A673 (cell line): Measurements from ENCODE around the gene RGS7. TPM values are rescaled to one million over a fixed set of nuclear protein-coding genes. Genes with fewer than 3 reads are reported as not detected.

ENCODE experiments used
- BruUV-seq: library from RNA; stranded (reverse); fragments of 400-500 nt; replicated peaks from 2 replicates; lab custom pipeline; 2021; lab: Mats Ljungman, UMichigan
- CTCF ChIA-PET: fragments of 300-600 bp; sonication (Branson Sonifier 250); formaldehyde crosslinking; loops from one replicate; lab custom pipeline; 2022; ENCODE audit warnings: antibody characterized with exemption; lab: Charles Lee
- POLR2A ChIA-PET: fragments of 300-600 bp; sonication (Branson Sonifier 250); formaldehyde crosslinking; loops from one replicate; lab custom pipeline; 2022; ENCODE audit warnings: antibody characterized with exemption; ENCODE audit not compliant: low non-redundant PET; lab: Charles Lee
- DNase-seq: peaks from one replicate; pipeline ENCODE4 v3.0.0-alpha.2; 2015; ENCODE audit warnings: low spot score
- H3K27ac ChIP-seq: fragments of 200-600 bp; sonication (generic); 2 replicates; pipeline ENCODE4 v1.5.1; 2016; ENCODE audit warnings: mixed run types, low read depth, mild to moderate bottlenecking, mixed read lengths, antibody characterized with exemption, low read length; ENCODE audit not compliant: poor library complexity, severe bottlenecking
- H3K27me3 ChIP-seq: fragments of 200-600 bp; sonication (generic); replicated peaks from 2 replicates; pipeline ENCODE4 v1.6.1; 2017; ENCODE audit warnings: mixed run types, low read depth, mild to moderate bottlenecking, mixed read lengths, antibody characterized with exemption, low read length; ENCODE audit not compliant: insufficient read depth, poor library complexity
- H3K36me3 ChIP-seq: fragments of 200-600 bp; sonication (generic); 2 replicates; pipeline ENCODE4 v1.6.1; 2016; ENCODE audit warnings: mixed run types, mild to moderate bottlenecking, mixed read lengths, antibody characterized with exemption, low read length; ENCODE audit not compliant: insufficient read depth, poor library complexity, severe bottlenecking
- H3K4me1 ChIP-seq: fragments of 200-600 bp; sonication (generic); 2 replicates; pipeline ENCODE4 v1.6.1; 2017; ENCODE audit warnings: mixed run types, mild to moderate bottlenecking, mixed read lengths, antibody characterized with exemption, low read length; ENCODE audit not compliant: insufficient read depth, poor library complexity, severe bottlenecking
- H3K4me3 ChIP-seq: fragments of 200-600 bp; sonication (generic); 2 replicates; pipeline ENCODE4 v1.5.1; 2016; ENCODE audit warnings: low read depth, mixed run types, mild to moderate bottlenecking, mixed read lengths, low read length; ENCODE audit not compliant: poor library complexity, severe bottlenecking
- H3K9me3 ChIP-seq: fragments of 200-600 bp; sonication (generic); 2 replicates; pipeline ENCODE4 v1.6.1; 2016; ENCODE audit warnings: mixed run types, low read depth, mild to moderate bottlenecking, mixed read lengths, antibody characterized with exemption, low read length; ENCODE audit not compliant: poor library complexity, severe bottlenecking
- EZH2 ChIP-seq: fragments of 200-600 bp; sonication (generic); IDR thresholded peaks from 2 replicates; pipeline ENCODE4 v1.6.1; 2017; ENCODE audit warnings: borderline replicate concordance, low read depth, mild to moderate bottlenecking, mixed read lengths, antibody characterized with exemption, low read length; ENCODE audit not compliant: poor library complexity, severe bottlenecking
- intact Hi-C: fragments of 100-400 bp; cut with micrococcal nuclease; formaldehyde crosslinking; loops from one replicate; pipeline ENCODE4 v1.10.0; 2022; ENCODE audit not compliant: unreplicated experiment
- total RNA-seq: library from RNA; stranded (reverse); gene quantifications from 2 replicates; pipeline ENCODE4 v1.2.3, GENCODE V29; 2021
- TF ChIP-seq, protein P1 (sequence below): fragments of 300-800, 200-600 bp; sonication (generic); conservative IDR thresholded peaks from 2 replicates; pipeline ENCODE4 v1.5.1; 2017; ENCODE audit warnings: low read depth, mild to moderate bottlenecking, antibody characterized with exemption, low read length, moderate library complexity, mixed read lengths

Gene RGS7
- total RNA-seq, 1 experiment from 2014 or later, result not detected

- Histone ChIP-seq H3K4me1 (no peaks in the 10 kb centered on the region), H3K9me3 (no peaks in the 10 kb centered on the region), H3K4me3 (no peak overlapping the region), H3K27me3 (no peaks in the 10 kb centered on the region), H3K36me3 (no peaks in the 10 kb centered on the region), H3K27ac (no peak overlapping the region)
- POLR2A ChIA-PET, result no interaction called here
- no TSS peak for BruUV-seq
- DNase-seq, result no peak
- intact Hi-C loops, result no loop called here
- no peak for TF ChIP-seq EZH2
- TF ChIP-seq, protein P1, sequence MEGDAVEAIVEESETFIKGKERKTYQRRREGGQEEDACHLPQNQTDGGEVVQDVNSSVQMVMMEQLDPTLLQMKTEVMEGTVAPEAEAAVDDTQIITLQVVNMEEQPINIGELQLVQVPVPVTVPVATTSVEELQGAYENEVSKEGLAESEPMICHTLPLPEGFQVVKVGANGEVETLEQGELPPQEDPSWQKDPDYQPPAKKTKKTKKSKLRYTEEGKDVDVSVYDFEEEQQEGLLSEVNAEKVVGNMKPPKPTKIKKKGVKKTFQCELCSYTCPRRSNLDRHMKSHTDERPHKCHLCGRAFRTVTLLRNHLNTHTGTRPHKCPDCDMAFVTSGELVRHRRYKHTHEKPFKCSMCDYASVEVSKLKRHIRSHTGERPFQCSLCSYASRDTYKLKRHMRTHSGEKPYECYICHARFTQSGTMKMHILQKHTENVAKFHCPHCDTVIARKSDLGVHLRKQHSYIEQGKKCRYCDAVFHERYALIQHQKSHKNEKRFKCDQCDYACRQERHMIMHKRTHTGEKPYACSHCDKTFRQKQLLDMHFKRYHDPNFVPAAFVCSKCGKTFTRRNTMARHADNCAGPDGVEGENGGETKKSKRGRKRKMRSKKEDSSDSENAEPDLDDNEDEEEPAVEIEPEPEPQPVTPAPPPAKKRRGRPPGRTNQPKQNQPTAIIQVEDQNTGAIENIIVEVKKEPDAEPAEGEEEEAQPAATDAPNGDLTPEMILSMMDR, result no peak
- CTCF ChIA-PET, result no interaction called here
Measured at GRCh38 chr1:241139047-241139446, 218.0 kb downstream of the RGS7 start.

- no peak overlapping the region for H3K27ac ChIP-seq
- ChIA-PET CTCF (no interaction called here), POLR2A (no interaction called here)
- intact Hi-C loops, result no loop called here
- no peaks in the 10 kb centered on the region for H3K27me3 ChIP-seq
- no peaks in the 10 kb centered on the region for H3K9me3 ChIP-seq
- H3K36me3 ChIP-seq, result no peaks in the 10 kb centered on the region
- no peak for TF ChIP-seq EZH2
- TF ChIP-seq, protein P1, result no peak
- H3K4me1 ChIP-seq, result no peaks in the 10 kb centered on the region
- no peak for DNase-seq
- BruUV-seq, result no TSS peak
- H3K4me3 ChIP-seq, result no peak overlapping the region
Measured at GRCh38 chr1:241138248-241138647, 218.8 kb downstream of the RGS7 start.

- Histone ChIP-seq H3K36me3 (no peaks in the 10 kb centered on the region), H3K9me3 (no peaks in the 10 kb centered on the region), H3K27ac (no peak overlapping the region), H3K4me3 (no peak overlapping the region), H3K27me3 (no peaks in the 10 kb centered on the region), H3K4me1 (no peaks in the 10 kb centered on the region)
- intact Hi-C loops, result no loop called here
- ChIA-PET CTCF (no interaction called here), POLR2A (no interaction called here)
- TF ChIP-seq, protein P1, result no peak
- no peak for TF ChIP-seq EZH2
- BruUV-seq, result no TSS peak
- no peak for DNase-seq
Measured at GRCh38 chr1:241136389-241136788, 220.6 kb downstream of the RGS7 start.
